ACC112 (cell line): ENCODE measurements around the gene FBP1.

Source experiments
- H2AFZ ChIP-seq: fragments of 200-600 bp; sonication (generic); one replicate; pipeline ENCODE4 v1.6.0; 2017; ENCODE audit warnings: antibody characterized with exemption, low read length; ENCODE audit not compliant: unreplicated experiment
- H3K27ac ChIP-seq: fragments of 200-600 bp; sonication (generic); 2 replicates; pipeline ENCODE4 v1.5.1; 2014; ENCODE audit warnings: low read depth, mild to moderate bottlenecking, antibody characterized with exemption, low read length, moderate library complexity
- H3K27me3 ChIP-seq: fragments of 200-600 bp; sonication (generic); 2 replicates; pipeline ENCODE4 v1.6.1; 2014; ENCODE audit warnings: mild to moderate bottlenecking, antibody characterized with exemption, low read length, moderate library complexity, mixed read lengths; ENCODE audit not compliant: insufficient read depth
- H3K36me3 ChIP-seq: fragments of 200-600 bp; sonication (generic); 2 replicates; pipeline ENCODE4 v1.6.1; 2016; ENCODE audit warnings: mild to moderate bottlenecking, antibody characterized with exemption, low read length, moderate library complexity, mixed read lengths; ENCODE audit not compliant: insufficient read depth
- H3K4me1 ChIP-seq: fragments of 200-600 bp; sonication (generic); one replicate; pipeline ENCODE4 v1.6.1; 2016; ENCODE audit warnings: low read length, mixed read lengths; ENCODE audit not compliant: insufficient read depth, unreplicated experiment, control insufficient read depth
- H3K4me3 ChIP-seq: fragments of 200-600 bp; sonication (generic); 2 replicates; pipeline ENCODE4 v1.5.1; 2014; ENCODE audit warnings: mild to moderate bottlenecking, low read depth, low read length
- H3K79me2 ChIP-seq: fragments of 200-600 bp; sonication (generic); one replicate; pipeline ENCODE4 v1.6.0; 2016; ENCODE audit warnings: low read length; ENCODE audit not compliant: control insufficient read depth, unreplicated experiment, insufficient read depth

FBP1 gene

DNA sequence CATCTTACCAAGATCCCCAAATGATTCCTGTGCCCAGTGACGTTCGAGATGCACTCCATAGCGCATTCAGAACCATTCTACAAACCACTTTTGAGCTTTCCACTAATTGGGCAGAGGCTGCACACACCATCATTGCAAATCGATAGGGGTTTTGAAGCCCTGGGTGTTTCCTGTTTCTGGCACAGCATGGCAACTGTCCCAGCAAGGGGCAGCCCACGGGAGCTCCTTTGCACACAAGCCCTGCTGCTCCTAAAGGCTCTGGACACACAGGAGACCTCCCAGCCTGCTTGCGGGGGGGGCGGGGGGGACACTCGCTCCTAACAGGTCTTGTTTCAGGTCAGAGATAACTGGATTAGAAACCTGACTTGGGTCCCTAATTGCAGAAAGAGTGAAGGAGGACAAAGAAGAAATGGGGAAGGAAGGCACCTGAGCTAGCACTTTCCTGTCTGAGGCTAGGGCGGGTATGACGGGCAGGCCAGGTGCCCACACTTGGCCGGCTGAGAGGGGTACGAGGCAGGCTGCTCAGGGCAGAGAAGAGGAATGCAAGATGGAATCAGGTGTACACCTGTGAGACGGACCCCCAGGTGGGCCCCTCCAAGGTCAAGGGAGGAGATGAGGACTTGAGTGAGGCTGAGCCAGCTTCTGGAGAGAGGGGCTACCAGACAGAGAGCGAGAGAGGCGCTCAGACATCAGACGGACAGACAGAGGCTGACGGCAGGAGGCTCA lies 820 bp downstream of the FBP1 start:
- Histone ChIP-seq H3K27me3 (peaks cover 31% of the 10 kb centered on the region), H3K4me3 (peak overlapping the region; percentile 76; the same call in 1 of the 2 replicates), H3K79me2 (no peaks in the 10 kb centered on the region), H3K27ac (no peak overlapping the region), H3K36me3 (no peaks in the 10 kb centered on the region), H2AFZ (no peak overlapping the region), H3K4me1 (no peaks in the 10 kb centered on the region)

DNA sequence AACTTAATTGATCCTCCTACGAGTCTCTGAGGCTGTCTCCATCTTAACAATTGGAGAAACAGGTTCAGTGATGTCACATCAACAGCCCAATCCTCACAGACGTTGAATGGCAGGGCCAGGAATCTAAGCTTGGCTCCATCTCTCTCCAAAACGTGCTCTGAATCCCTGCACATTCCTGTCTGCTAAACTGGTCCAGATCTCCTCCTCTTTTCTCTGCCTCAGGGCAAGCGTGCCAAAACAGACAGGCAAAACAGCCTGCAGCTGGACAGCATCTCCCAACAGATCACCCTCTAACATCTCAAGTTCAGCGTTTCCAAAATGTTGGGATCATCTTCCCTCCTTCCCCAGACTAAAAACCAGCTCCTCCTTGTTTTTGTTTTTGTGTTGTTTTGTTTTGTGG lies 6.6 kb downstream of the FBP1 start:
- H3K27ac ChIP-seq, result no peak overlapping the region
- no peak overlapping the region for H3K4me3 ChIP-seq
- H2AFZ ChIP-seq, result no peak overlapping the region

DNA sequence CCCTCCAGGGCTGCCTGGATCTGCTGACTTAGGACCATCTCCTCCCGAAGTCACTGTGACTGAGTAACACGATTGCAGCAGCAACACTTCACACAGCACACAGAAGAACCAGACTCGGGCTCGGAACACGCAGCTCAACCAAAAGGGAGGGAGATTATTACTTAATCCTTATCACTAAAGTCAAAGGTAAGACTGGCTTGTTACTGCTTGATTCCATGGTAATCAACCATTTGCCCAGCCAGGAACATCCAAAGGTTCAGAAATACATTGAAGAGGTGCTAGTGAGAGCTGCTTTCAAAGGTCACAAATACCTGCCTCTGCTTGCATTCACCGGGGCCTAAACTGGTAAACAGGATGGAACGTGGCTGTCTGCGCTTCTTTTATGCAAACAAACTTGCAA lies 7.7 kb downstream of the FBP1 start:
- H3K27me3 ChIP-seq, result peaks cover 26% of the 10 kb centered on the region
- H2AFZ ChIP-seq, result no peak overlapping the region
- no peak overlapping the region for H3K4me3 ChIP-seq
- no peak overlapping the region for H3K27ac ChIP-seq
- H3K79me2 ChIP-seq, result no peaks in the 10 kb centered on the region
- H3K36me3 ChIP-seq, result no peaks in the 10 kb centered on the region
- no peaks in the 10 kb centered on the region for H3K4me1 ChIP-seq

More for the DNA sequence above, 6.6 kb downstream of the FBP1 start:
- no peaks in the 10 kb centered on the region for H3K79me2 ChIP-seq
- no peaks in the 10 kb centered on the region for H3K4me1 ChIP-seq
- peaks cover 30% of the 10 kb centered on the region for H3K27me3 ChIP-seq
- H3K36me3 ChIP-seq, result no peaks in the 10 kb centered on the region

DNA sequence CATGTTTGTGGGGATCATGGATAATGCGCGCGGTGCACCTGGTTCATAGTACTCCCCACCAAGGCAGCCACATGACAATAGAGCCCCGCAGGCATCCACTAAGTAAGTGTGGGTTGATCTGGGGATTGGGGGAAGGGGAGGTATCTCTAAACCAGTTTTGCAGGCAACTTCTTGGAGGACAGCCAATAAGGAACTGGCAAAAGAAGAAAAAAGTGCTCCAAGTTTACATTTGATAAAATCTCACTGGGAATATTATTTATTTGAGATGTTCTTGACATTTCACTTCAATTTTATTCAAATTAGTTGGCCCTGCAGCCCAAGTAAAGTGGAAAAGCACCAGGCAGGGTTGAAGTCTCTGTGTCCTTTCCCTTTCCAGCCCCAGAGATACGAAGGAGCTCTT lies 8.5 kb downstream of the FBP1 start:
- H3K4me3 ChIP-seq, result no peak overlapping the region
- H3K79me2 ChIP-seq, result no peaks in the 10 kb centered on the region
- H2AFZ ChIP-seq, result no peak overlapping the region
- H3K27me3 ChIP-seq, result peaks cover 26% of the 10 kb centered on the region
- no peak overlapping the region for H3K27ac ChIP-seq
- no peaks in the 10 kb centered on the region for H3K4me1 ChIP-seq
- no peaks in the 10 kb centered on the region for H3K36me3 ChIP-seq

DNA sequence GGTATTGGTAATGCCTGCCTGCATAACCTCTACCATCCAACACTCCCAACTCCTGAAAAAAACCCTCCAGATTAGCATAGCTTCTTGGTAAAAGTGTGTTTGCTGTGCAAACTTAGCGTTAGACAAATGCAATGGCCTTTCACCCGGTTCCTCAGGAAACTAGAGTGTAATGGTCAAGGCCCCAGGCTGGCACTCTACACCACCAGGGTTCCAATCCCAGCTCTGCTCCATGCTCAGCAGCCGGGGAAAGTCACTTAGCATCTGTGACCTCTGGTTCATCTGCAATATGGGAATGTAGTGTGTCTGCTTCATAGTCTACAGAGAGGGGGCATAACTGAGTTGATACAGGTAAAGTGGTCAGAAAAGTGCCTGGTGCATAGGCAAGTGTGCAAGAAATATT lies 9.0 kb downstream of the FBP1 start:
- H3K27ac ChIP-seq, result no peak overlapping the region
- H3K36me3 ChIP-seq, result no peaks in the 10 kb centered on the region
- no peak overlapping the region for H2AFZ ChIP-seq
- H3K79me2 ChIP-seq, result no peaks in the 10 kb centered on the region
- H3K4me3 ChIP-seq, result no peak overlapping the region
- peaks cover 23% of the 10 kb centered on the region for H3K27me3 ChIP-seq
- no peaks in the 10 kb centered on the region for H3K4me1 ChIP-seq

DNA sequence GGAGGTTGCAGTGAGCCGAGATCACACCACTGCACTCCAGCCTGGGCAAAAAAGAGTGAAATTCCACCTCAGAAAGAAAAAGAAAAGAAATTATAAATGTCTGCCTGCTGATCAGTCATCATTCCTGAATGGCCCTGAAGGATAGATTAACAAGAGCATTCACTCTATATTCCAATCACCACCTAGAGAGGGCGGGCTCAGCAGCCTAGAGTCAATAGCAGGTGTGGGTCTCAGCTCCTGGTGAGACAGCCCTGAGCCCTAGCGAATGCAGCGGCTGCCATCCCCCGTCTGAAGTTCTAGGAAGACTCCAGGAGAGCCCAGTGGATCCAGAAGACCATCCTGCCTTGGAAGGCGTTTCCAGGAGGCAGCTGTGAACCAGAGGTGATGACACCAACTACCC lies 12.0 kb downstream of the FBP1 start:
- Histone ChIP-seq H3K27ac (no peak overlapping the region), H3K4me1 (no peaks in the 10 kb centered on the region), H3K36me3 (no peaks in the 10 kb centered on the region), H2AFZ (no peak overlapping the region), H3K27me3 (peaks cover 13% of the 10 kb centered on the region), H3K4me3 (no peak overlapping the region), H3K79me2 (no peaks in the 10 kb centered on the region)

DNA sequence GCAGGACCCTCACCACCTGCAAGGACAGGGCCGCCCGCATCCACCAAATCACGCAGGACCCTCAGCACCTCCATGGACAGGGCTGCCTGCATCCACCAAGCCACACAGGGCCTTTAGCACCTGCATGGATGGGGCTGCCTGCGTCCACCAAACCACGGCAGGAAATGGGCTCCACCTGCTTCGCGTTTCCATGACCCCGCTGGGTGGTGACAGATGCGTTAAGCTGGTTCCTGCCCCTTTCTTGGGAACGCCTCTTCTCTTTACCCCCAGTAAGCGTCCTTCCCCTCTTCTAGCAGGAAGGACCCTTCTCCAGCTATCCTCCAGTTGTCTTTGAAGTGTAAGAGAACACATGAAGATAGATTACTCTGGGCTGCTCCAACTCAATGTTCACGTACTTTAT lies 13.5 kb downstream of the FBP1 start:
- H3K27ac ChIP-seq, result no peak overlapping the region
- H3K4me3 ChIP-seq, result no peak overlapping the region
- H3K4me1 ChIP-seq, result no peaks in the 10 kb centered on the region
- H3K36me3 ChIP-seq, result no peaks in the 10 kb centered on the region
- H3K79me2 ChIP-seq, result no peaks in the 10 kb centered on the region
- no peak overlapping the region for H2AFZ ChIP-seq
- H3K27me3 ChIP-seq, result 0 out of 2 replicates have a peak, but pooled peaks cover 2% of the 10 kb centered on the region

DNA sequence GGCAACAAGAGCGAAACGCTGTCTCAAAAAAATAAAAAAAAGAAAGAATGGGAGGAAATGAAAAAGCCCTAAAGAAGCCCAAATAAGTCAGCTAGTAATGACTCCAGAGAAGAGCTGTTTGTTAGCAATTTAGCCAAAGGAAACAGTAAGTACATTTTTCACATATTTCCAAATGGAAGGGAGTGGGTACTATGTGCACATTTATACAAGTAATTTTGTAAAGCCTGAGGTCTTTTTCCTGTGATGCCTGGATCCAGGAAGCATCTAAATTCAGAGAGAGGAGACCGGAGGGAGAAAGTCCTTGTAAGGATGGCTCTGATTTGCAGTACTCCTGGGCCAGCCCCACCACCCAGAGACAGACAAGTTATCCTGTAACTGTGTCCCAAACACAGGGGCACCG lies 14.7 kb downstream of the FBP1 start:
- no peak overlapping the region for H2AFZ ChIP-seq
- H3K36me3 ChIP-seq, result no peaks in the 10 kb centered on the region
- H3K27ac ChIP-seq, result no peak overlapping the region
- H3K79me2 ChIP-seq, result no peaks in the 10 kb centered on the region
- no peaks in the 10 kb centered on the region for H3K27me3 ChIP-seq
- no peak overlapping the region for H3K4me3 ChIP-seq
- H3K4me1 ChIP-seq, result no peaks in the 10 kb centered on the region

DNA sequence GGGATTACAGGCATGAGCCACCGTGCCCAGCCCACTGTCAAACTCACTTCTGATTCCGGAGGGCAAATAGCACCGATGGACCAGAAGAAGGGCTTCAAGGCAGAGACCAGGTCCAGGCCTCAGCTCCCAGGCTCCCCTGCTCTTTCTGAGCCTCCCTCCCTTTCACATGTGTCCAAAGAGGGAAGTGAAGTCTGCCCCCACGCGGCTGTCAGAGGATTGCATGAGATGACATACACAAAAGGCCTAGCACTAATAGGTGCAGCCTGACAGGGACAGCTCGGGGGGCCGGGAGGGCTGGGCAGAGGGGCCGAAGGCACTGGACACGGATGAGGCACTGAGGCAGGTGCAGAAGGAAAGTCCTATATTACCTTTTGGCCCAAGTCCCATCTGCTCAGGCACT lies 16.1 kb downstream of the FBP1 start:
- Histone ChIP-seq H3K27me3 (no peaks in the 10 kb centered on the region), H3K36me3 (no peaks in the 10 kb centered on the region), H2AFZ (no peak overlapping the region)

DNA sequence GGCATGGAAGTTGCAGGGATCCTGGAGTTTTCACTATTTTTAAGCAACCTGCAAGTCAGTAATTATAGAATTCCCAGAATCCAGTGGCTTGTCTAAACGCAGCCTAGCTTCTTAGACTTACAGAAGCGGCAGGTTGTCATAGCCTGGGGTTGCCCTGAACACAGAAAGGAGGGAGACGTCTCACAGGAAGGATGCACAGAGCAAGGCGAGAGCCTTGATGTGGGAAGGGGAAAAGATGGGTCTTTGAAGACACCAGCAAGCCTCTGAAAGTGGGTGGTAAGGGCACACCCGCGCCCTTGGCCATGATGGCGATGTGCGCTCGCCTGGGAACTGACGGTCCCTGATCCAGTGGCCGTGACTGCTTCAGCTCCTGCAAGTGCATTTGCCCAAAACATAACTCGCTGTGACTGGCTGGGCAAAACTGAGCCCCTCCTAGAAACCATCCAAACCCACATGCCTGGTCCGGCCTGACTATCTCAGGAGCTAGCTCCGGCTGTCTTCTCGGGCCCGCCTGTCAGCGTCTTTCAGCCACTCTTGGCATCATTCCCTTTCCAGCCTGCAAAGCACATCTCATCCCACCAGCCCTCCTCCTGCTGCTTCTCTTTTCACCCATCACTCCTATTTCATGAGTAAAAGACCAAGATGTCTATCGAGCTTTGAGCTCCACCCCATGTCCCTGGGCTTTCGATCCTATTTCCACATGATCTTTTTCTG lies 17.1 kb downstream of the FBP1 start:
- Histone ChIP-seq H2AFZ (no peak overlapping the region), H3K27me3 (no peaks in the 10 kb centered on the region), H3K4me1 (no peaks in the 10 kb centered on the region), H3K36me3 (no peaks in the 10 kb centered on the region), H3K4me3 (no peak overlapping the region), H3K27ac (no peak overlapping the region), H3K79me2 (no peaks in the 10 kb centered on the region)

More for the DNA sequence above, 16.1 kb downstream of the FBP1 start:
- H3K79me2 ChIP-seq, result no peaks in the 10 kb centered on the region
- H3K27ac ChIP-seq, result no peak overlapping the region
- H3K4me1 ChIP-seq, result no peaks in the 10 kb centered on the region
- H3K4me3 ChIP-seq, result no peak overlapping the region

DNA sequence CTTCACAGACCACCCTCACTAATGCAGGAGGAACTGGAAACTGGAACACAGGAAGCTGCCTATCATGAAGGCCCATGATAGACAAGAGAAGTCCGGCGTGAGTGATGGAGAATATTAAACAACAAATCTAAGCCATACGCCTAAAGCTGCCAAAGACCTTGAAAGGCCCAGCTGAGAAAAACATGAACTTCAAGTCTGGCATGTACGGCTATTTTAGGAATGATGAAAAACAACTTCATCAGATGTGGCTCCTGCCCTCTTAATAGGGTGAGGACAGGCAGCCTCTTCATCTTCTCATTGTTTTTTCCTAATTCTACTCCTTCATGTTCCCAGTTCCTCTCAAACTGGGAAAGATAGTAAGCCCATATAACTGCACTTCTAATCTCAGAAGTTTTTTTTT lies 20.3 kb downstream of the FBP1 start:
- H3K27me3 ChIP-seq, result no peaks in the 10 kb centered on the region
- no peak overlapping the region for H3K27ac ChIP-seq
- H3K4me3 ChIP-seq, result no peak overlapping the region
- no peaks in the 10 kb centered on the region for H3K4me1 ChIP-seq
- no peaks in the 10 kb centered on the region for H3K36me3 ChIP-seq
- no peak overlapping the region for H2AFZ ChIP-seq
- H3K79me2 ChIP-seq, result no peaks in the 10 kb centered on the region
